ENCODE results near the gene RALGAPA1.

DNA sequence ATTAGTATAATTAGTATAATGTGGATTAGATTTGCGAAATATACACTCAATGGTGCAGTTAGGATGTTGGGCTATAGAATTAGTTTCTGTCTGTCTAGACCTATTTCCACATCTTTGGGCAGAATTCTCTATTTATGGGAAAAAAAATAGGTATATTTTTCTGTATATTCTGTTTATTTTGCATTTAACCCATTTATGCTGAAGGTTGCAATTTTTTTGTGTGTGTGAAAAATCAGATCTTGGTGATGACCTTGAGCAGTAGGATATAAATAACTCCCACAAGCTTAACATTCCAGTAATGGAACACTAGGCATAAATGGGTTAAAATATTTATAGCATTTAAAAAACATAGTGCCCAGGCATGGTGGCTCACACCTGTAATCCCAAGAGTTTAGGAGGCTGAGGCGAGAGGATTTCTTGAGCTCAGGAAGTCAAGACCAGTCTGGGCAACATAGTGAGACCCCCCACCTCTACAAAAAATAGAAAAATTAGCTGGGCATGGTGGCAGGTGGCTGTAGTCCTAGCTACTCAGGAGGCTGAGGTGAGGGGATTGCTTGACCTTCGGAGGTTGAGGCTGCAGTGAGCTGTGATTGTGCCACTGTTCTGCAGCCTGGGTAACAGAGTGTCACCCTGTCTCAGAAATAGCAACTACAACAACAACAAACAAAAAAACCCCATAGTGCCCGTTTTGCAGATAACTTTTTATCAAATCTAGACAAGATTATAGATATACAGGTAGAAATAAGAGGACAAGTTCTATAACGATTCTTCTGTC is 26.3 kb upstream of the RALGAPA1 start:
- TF ChIP-seq, protein P1, sequence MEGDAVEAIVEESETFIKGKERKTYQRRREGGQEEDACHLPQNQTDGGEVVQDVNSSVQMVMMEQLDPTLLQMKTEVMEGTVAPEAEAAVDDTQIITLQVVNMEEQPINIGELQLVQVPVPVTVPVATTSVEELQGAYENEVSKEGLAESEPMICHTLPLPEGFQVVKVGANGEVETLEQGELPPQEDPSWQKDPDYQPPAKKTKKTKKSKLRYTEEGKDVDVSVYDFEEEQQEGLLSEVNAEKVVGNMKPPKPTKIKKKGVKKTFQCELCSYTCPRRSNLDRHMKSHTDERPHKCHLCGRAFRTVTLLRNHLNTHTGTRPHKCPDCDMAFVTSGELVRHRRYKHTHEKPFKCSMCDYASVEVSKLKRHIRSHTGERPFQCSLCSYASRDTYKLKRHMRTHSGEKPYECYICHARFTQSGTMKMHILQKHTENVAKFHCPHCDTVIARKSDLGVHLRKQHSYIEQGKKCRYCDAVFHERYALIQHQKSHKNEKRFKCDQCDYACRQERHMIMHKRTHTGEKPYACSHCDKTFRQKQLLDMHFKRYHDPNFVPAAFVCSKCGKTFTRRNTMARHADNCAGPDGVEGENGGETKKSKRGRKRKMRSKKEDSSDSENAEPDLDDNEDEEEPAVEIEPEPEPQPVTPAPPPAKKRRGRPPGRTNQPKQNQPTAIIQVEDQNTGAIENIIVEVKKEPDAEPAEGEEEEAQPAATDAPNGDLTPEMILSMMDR (IDR thresholded peaks at IDR 0.05; ENCODE audit: poor library complexity) = no peak
- no peak for TF ChIP-seq EZH2 (IDR thresholded peaks at IDR 0.05; ENCODE audit: borderline replicate concordance)

All from hepatocyte (in vitro differentiated cells).